Activated T-helper 1 cell treated with anti-CD3 and anti-CD28 coated beads, Interleukin-12 subunit alpha, Interleukin-12 subunit beta, Interleukin-2, Interleukin-4 antibody, amounts not matched to agents 30 ng/mL and 10 ng/mL and 1 ng/mL, durations not matched to agents 14 hours and 24 hours and 36 hours (primary cell): ENCODE measurements around the gene SLC9A4. TPM values are rescaled to one million over a fixed set of nuclear protein-coding genes. Genes with fewer than 3 reads are reported as not detected.

Experiments
- DNase-seq: peaks from one replicate; pipeline ENCODE4 v3.0.0; 2021; ENCODE audit warnings: low spot score
- H3K27ac Mint-ChIP-seq: one replicate; pipeline ENCODE4 v1.8.0; 2021; ENCODE audit warnings: mild to moderate bottlenecking, mixed read lengths
- H3K27me3 Mint-ChIP-seq: one replicate; pipeline ENCODE4 v1.8.0; 2022; ENCODE audit warnings: mild to moderate bottlenecking, moderate library complexity, mixed read lengths; ENCODE audit not compliant: insufficient read depth
- H3K36me3 Mint-ChIP-seq: one replicate; pipeline ENCODE4 v1.8.0; 2021; ENCODE audit warnings: low read depth, mixed read lengths
- H3K4me1 Mint-ChIP-seq: one replicate; pipeline ENCODE4 v1.8.0; 2021; ENCODE audit warnings: low read depth, mixed read lengths
- H3K4me3 Mint-ChIP-seq: one replicate; pipeline ENCODE4 v1.8.0; 2021; ENCODE audit warnings: mild to moderate bottlenecking, moderate library complexity, mixed read lengths
- H3K9me3 Mint-ChIP-seq: one replicate; pipeline ENCODE4 v1.8.0; 2021; ENCODE audit warnings: mixed read lengths
- intact Hi-C: fragments of 100-400 bp; cut with micrococcal nuclease; formaldehyde crosslinking; loops from one replicate; pipeline ENCODE4 v1.15.1; 2024
- total RNA-seq: library from RNA; stranded (reverse); gene quantifications from 2 replicates; pipeline ENCODE4 v1.2.3, GENCODE V29; 2022

Gene SLC9A4
- total RNA-seq, 1 donor from 2014 or later = not detected

- Mint-ChIP-seq H3K4me3 (no peak overlapping the region), H3K27me3 (peaks cover 42% of the 10 kb centered on the region)
- intact Hi-C loops = no loop called here
Measured at GRCh38 chr2:102463160-102463559, 9.9 kb upstream of the SLC9A4 start.

GRCh38 chr2:102470168-102470567 lies 2.9 kb upstream of the SLC9A4 start:
- Mint-ChIP-seq H3K27me3 (peaks cover 46% of the 10 kb centered on the region), H3K27ac (no peak overlapping the region), H3K36me3 (peaks cover 3% of the 10 kb centered on the region), H3K9me3 (peaks cover 12% of the 10 kb centered on the region), H3K4me1 (no peaks in the 10 kb centered on the region), H3K4me3 (no peak overlapping the region)
- DNase-seq = no peak
- intact Hi-C loops = no loop called here

More at GRCh38 chr2:102463160-102463559, 9.9 kb upstream of the SLC9A4 start:
- no peak for DNase-seq
- no peaks in the 10 kb centered on the region for H3K36me3 Mint-ChIP-seq
- no peaks in the 10 kb centered on the region for H3K4me1 Mint-ChIP-seq
- no peaks in the 10 kb centered on the region for H3K9me3 Mint-ChIP-seq
- H3K27ac Mint-ChIP-seq = no peak overlapping the region

GRCh38 chr2:102473631-102474030 lies 605 bp downstream of the SLC9A4 start:
- intact Hi-C loops = loop anchor here (1.0 kb wide), 3 partner anchors 119 to 333 kb away; no protein-coding TSS in a partner anchor
- H3K4me1 Mint-ChIP-seq = no peaks in the 10 kb centered on the region
- peaks cover 51% of the 10 kb centered on the region for H3K27me3 Mint-ChIP-seq
- no peak overlapping the region for H3K27ac Mint-ChIP-seq
- H3K9me3 Mint-ChIP-seq = peaks cover 12% of the 10 kb centered on the region
- DNase-seq = no peak
- H3K4me3 Mint-ChIP-seq = no peak overlapping the region
- peaks cover 3% of the 10 kb centered on the region for H3K36me3 Mint-ChIP-seq

GRCh38 chr2:102474785-102475184 lies 1.8 kb downstream of the SLC9A4 start:
- no peak for DNase-seq
- Mint-ChIP-seq H3K4me1 (no peaks in the 10 kb centered on the region), H3K27ac (no peak overlapping the region), H3K9me3 (peaks cover 5% of the 10 kb centered on the region), H3K27me3 (peaks cover 51% of the 10 kb centered on the region), H3K36me3 (peaks cover 3% of the 10 kb centered on the region), H3K4me3 (no peak overlapping the region)
- intact Hi-C loops = no loop called here

GRCh38 chr2:102478686-102479470 lies 5.9 kb downstream of the SLC9A4 start:
- Mint-ChIP-seq H3K27ac (no peak overlapping the region), H3K4me3 (no peak overlapping the region), H3K36me3 (no peaks in the 10 kb centered on the region), H3K9me3 (no peaks in the 10 kb centered on the region), H3K27me3 (peaks cover 38% of the 10 kb centered on the region), H3K4me1 (no peaks in the 10 kb centered on the region)
- intact Hi-C loops = no loop called here
- no peak for DNase-seq

GRCh38 chr2:102480285-102481195 lies 7.5 kb downstream of the SLC9A4 start:
- Mint-ChIP-seq H3K4me3 (no peak overlapping the region), H3K27ac (no peak overlapping the region), H3K4me1 (no peaks in the 10 kb centered on the region), H3K36me3 (no peaks in the 10 kb centered on the region), H3K9me3 (no peaks in the 10 kb centered on the region), H3K27me3 (peaks cover 29% of the 10 kb centered on the region)
- DNase-seq = no peak
- intact Hi-C loops = no loop called here

GRCh38 chr2:102481931-102482330 lies 8.9 kb downstream of the SLC9A4 start:
- H3K27ac Mint-ChIP-seq = no peak overlapping the region
- H3K36me3 Mint-ChIP-seq = no peaks in the 10 kb centered on the region
- intact Hi-C loops = no loop called here
- H3K4me1 Mint-ChIP-seq = no peaks in the 10 kb centered on the region
- no peak overlapping the region for H3K4me3 Mint-ChIP-seq
- H3K27me3 Mint-ChIP-seq = peaks cover 25% of the 10 kb centered on the region
- DNase-seq = no peak
- H3K9me3 Mint-ChIP-seq = no peaks in the 10 kb centered on the region

GRCh38 chr2:102483086-102483485 lies 10.1 kb downstream of the SLC9A4 start:
- DNase-seq = no peak
- Mint-ChIP-seq H3K4me1 (no peaks in the 10 kb centered on the region), H3K36me3 (no peaks in the 10 kb centered on the region), H3K27me3 (peaks cover 22% of the 10 kb centered on the region), H3K9me3 (no peaks in the 10 kb centered on the region), H3K27ac (no peak overlapping the region), H3K4me3 (no peak overlapping the region)
- intact Hi-C loops = no loop called here

GRCh38 chr2:102484310-102485061 lies 11.5 kb downstream of the SLC9A4 start:
- Mint-ChIP-seq H3K4me3 (no peak overlapping the region), H3K27ac (no peak overlapping the region), H3K36me3 (no peaks in the 10 kb centered on the region), H3K4me1 (peaks cover 3% of the 10 kb centered on the region), H3K9me3 (no peaks in the 10 kb centered on the region), H3K27me3 (peaks cover 16% of the 10 kb centered on the region)
- DNase-seq = no peak
- intact Hi-C loops = no loop called here

GRCh38 chr2:102485147-102485785 lies 12.2 kb downstream of the SLC9A4 start:
- Mint-ChIP-seq H3K9me3 (peaks cover 3% of the 10 kb centered on the region), H3K36me3 (no peaks in the 10 kb centered on the region), H3K27me3 (peaks cover 14% of the 10 kb centered on the region), H3K27ac (no peak overlapping the region), H3K4me1 (peaks cover 9% of the 10 kb centered on the region), H3K4me3 (no peak overlapping the region)
- intact Hi-C loops = no loop called here
- DNase-seq = no peak

- peaks cover 9% of the 10 kb centered on the region for H3K4me1 Mint-ChIP-seq
- H3K36me3 Mint-ChIP-seq = no peaks in the 10 kb centered on the region
- peaks cover 17% of the 10 kb centered on the region for H3K27me3 Mint-ChIP-seq
Measured at GRCh38 chr2:102486941-102487702, 14.1 kb downstream of the SLC9A4 start.

More at GRCh38 chr2:102486941-102487702, 14.1 kb downstream of the SLC9A4 start:
- Mint-ChIP-seq H3K9me3 (peaks cover 3% of the 10 kb centered on the region), H3K27ac (no peak overlapping the region), H3K4me3 (no peak overlapping the region)
- intact Hi-C loops = no loop called here
- DNase-seq = no peak
